Activated CD4-positive, alpha-beta T cell treated with anti-CD3 and anti-CD28 coated beads for 24 hours (primary cell): Measurements from ENCODE around the gene OR2A5.
"Not testable (repeated sequence)": the region's sequence is repeated elsewhere in the genome, so short reads cannot be mapped to it uniquely, and the experiment has no call there.

Experiments
- DNase-seq, 2 donors: peaks; one replicate each; pipeline ENCODE4 v3.0.0-alpha.2; 2020; ENCODE audit warnings: low read depth in 2 of 2

Gene OR2A5

GRCh38 chr7:144032985-144033709 lies 15.6 kb upstream of the OR2A5 start:
- no peak for DNase-seq

- DNase-seq: no peak
These were observed 13.4 kb upstream of the OR2A5 start for GRCh38 chr7:144035385-144035784.

- no peak for DNase-seq
These were observed 12.4 kb upstream of the OR2A5 start for GRCh38 chr7:144036302-144036885.

- DNase-seq: no peak
These were observed 11.2 kb upstream of the OR2A5 start for GRCh38 chr7:144037414-144038035.

- DNase-seq: no peak
These were observed 9.9 kb upstream of the OR2A5 start for GRCh38 chr7:144038887-144039286.

GRCh38 chr7:144049491-144049890 lies 743 bp downstream of the OR2A5 start:
- no peak for DNase-seq

- no peak for DNase-seq
These were observed 1.3 kb downstream of the OR2A5 start for GRCh38 chr7:144050093-144050492.

GRCh38 chr7:144050884-144051283 lies 2.1 kb downstream of the OR2A5 start:
- not testable (repeated sequence) for DNase-seq

- no peak for DNase-seq
These were observed 9.2 kb downstream of the OR2A5 start for GRCh38 chr7:144057954-144058353.

- no peak for DNase-seq
These were observed 15.0 kb downstream of the OR2A5 start for GRCh38 chr7:144063710-144064109.

- no peak for DNase-seq
These were observed 20.8 kb downstream of the OR2A5 start, which contains the start of gene OR2A25 for GRCh38 chr7:144069511-144069910. TSS of gene OR2A25 (plus strand) at chr7:144069811. CDS start at chr7:144074220, 4,409 bp downstream.

GRCh38 chr7:144069953-144070352 lies 21.2 kb downstream of the OR2A5 start:
- DNase-seq: no peak

- DNase-seq: no peak
These were observed 25.6 kb downstream of the OR2A5 start for GRCh38 chr7:144074374-144074773.

- DNase-seq: no peak
These were observed 37.2 kb downstream of the OR2A5 start, which contains the start of gene OR2A12 for GRCh38 chr7:144085978-144086377. TSS of gene OR2A12 (plus strand) at chr7:144086278. CDS start at chr7:144095108, 8,830 bp downstream.

GRCh38 chr7:144086730-144087129 lies 38.0 kb downstream of the OR2A5 start:
- no peak for DNase-seq

GRCh38 chr7:144087230-144087629 lies 38.5 kb downstream of the OR2A5 start:
- no peak for DNase-seq

- no peak for DNase-seq
These were observed 41.9 kb downstream of the OR2A5 start for GRCh38 chr7:144090667-144091066.

GRCh38 chr7:144098776-144099175 lies 50.0 kb downstream of the OR2A5 start:
- DNase-seq: no peak

GRCh38 chr7:144100607-144101006 lies 51.9 kb downstream of the OR2A5 start:
- no peak for DNase-seq

GRCh38 chr7:144102041-144102440 lies 53.3 kb downstream of the OR2A5 start:
- no peak for DNase-seq

- DNase-seq: no peak
These were observed 56.5 kb downstream of the OR2A5 start for GRCh38 chr7:144105211-144105610.
